Measurements from ENCODE around the gene MRPS23. TPM values are rescaled to one million over a fixed set of nuclear protein-coding genes. Genes with fewer than 3 reads are reported as not detected.

MRPS23 gene
- total and polyA plus RNA-seq, 2 experiments from 2014 or later, result 53.2 to 74.5 TPM

DNA sequence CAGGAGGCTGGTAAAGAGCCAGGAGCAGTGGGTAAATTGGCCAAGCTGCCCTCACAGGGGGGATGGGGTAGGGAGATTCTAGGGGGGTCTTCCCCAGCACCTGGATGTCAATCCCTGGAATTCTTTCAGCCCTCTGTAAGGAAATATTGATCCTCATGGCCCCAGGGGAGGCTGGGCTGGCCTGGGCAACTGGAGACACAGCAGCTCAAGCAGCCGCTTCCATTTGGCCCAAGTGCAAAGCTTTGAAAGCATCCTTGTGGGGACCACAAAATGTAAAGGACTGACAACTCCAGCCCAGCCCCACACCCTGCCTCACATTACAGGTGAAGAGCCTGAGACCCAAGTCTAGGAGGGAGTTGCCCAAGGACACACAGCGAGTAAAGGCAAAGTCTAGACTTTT, 39.4 kb upstream of the MRPS23 start (continued):
- TF ChIP-seq, protein P1, sequence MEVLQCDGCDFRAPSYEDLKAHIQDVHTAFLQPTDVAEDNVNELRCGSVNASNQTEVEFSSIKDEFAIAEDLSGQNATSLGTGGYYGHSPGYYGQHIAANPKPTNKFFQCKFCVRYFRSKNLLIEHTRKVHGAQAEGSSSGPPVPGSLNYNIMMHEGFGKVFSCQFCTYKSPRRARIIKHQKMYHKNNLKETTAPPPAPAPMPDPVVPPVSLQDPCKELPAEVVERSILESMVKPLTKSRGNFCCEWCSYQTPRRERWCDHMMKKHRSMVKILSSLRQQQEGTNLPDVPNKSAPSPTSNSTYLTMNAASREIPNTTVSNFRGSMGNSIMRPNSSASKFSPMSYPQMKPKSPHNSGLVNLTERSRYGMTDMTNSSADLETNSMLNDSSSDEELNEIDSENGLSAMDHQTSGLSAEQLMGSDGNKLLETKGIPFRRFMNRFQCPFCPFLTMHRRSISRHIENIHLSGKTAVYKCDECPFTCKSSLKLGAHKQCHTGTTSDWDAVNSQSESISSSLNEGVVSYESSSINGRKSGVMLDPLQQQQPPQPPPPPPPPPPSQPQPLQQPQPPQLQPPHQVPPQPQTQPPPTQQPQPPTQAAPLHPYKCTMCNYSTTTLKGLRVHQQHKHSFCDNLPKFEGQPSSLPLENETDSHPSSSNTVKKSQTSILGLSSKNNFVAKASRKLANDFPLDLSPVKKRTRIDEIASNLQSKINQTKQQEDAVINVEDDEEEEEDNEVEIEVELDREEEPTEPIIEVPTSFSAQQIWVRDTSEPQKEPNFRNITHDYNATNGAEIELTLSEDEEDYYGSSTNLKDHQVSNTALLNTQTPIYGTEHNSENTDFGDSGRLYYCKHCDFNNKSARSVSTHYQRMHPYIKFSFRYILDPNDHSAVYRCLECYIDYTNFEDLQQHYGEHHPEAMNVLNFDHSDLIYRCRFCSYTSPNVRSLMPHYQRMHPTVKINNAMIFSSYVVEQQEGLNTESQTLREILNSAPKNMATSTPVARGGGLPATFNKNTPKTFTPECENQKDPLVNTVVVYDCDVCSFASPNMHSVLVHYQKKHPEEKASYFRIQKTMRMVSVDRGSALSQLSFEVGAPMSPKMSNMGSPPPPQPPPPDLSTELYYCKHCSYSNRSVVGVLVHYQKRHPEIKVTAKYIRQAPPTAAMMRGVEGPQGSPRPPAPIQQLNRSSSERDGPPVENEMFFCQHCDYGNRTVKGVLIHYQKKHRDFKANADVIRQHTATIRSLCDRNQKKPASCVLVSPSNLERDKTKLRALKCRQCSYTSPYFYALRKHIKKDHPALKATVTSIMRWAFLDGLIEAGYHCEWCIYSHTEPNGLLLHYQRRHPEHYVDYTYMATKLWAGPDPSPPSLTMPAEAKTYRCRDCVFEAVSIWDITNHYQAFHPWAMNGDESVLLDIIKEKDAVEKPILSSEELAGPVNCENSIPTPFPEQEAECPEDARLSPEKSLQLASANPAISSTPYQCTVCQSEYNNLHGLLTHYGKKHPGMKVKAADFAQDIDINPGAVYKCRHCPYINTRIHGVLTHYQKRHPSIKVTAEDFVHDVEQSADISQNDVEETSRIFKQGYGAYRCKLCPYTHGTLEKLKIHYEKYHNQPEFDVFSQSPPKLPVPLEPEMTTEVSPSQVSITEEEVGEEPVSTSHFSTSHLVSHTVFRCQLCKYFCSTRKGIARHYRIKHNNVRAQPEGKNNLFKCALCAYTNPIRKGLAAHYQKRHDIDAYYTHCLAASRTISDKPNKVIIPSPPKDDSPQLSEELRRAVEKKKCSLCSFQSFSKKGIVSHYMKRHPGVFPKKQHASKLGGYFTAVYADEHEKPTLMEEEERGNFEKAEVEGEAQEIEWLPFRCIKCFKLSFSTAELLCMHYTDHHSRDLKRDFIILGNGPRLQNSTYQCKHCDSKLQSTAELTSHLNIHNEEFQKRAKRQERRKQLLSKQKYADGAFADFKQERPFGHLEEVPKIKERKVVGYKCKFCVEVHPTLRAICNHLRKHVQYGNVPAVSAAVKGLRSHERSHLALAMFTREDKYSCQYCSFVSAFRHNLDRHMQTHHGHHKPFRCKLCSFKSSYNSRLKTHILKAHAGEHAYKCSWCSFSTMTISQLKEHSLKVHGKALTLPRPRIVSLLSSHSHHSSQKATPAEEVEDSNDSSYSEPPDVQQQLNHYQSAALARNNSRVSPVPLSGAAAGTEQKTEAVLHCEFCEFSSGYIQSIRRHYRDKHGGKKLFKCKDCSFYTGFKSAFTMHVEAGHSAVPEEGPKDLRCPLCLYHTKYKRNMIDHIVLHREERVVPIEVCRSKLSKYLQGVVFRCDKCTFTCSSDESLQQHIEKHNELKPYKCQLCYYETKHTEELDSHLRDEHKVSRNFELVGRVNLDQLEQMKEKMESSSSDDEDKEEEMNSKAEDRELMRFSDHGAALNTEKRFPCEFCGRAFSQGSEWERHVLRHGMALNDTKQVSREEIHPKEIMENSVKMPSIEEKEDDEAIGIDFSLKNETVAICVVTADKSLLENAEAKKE (CRISPR knock-in tag; IDR thresholded peaks at IDR 0.05), result no peak
- TF ChIP-seq ZNF331 (CRISPR knock-in tag; IDR thresholded peaks at IDR 0.05; ENCODE audit: low read depth) (no peak), CREB1 (CRISPR knock-in tag; IDR thresholded peaks at IDR 0.05; ENCODE audit: low read depth) (no peak), POLR2AphosphoS5 (IDR thresholded peaks at IDR 0.05; ENCODE audit: low read depth) (no peak), NANOG (IDR thresholded peaks at IDR 0.05; ENCODE audit: borderline replicate concordance) (no peak), ZNF114 (CRISPR knock-in tag; IDR thresholded peaks at IDR 0.05) (no peak), EZH2 (IDR thresholded peaks at IDR 0.05; ENCODE audit: low read depth, unreplicated experiment) (no peak), JUNB (IDR thresholded peaks at IDR 0.05; ENCODE audit: unreplicated experiment) (no peak)
- TF ChIP-seq, protein P2, sequence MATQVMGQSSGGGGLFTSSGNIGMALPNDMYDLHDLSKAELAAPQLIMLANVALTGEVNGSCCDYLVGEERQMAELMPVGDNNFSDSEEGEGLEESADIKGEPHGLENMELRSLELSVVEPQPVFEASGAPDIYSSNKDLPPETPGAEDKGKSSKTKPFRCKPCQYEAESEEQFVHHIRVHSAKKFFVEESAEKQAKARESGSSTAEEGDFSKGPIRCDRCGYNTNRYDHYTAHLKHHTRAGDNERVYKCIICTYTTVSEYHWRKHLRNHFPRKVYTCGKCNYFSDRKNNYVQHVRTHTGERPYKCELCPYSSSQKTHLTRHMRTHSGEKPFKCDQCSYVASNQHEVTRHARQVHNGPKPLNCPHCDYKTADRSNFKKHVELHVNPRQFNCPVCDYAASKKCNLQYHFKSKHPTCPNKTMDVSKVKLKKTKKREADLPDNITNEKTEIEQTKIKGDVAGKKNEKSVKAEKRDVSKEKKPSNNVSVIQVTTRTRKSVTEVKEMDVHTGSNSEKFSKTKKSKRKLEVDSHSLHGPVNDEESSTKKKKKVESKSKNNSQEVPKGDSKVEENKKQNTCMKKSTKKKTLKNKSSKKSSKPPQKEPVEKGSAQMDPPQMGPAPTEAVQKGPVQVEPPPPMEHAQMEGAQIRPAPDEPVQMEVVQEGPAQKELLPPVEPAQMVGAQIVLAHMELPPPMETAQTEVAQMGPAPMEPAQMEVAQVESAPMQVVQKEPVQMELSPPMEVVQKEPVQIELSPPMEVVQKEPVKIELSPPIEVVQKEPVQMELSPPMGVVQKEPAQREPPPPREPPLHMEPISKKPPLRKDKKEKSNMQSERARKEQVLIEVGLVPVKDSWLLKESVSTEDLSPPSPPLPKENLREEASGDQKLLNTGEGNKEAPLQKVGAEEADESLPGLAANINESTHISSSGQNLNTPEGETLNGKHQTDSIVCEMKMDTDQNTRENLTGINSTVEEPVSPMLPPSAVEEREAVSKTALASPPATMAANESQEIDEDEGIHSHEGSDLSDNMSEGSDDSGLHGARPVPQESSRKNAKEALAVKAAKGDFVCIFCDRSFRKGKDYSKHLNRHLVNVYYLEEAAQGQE (IDR thresholded peaks at IDR 0.05; ENCODE audit: unreplicated experiment), result no peak
- TF ChIP-seq, protein P3, sequence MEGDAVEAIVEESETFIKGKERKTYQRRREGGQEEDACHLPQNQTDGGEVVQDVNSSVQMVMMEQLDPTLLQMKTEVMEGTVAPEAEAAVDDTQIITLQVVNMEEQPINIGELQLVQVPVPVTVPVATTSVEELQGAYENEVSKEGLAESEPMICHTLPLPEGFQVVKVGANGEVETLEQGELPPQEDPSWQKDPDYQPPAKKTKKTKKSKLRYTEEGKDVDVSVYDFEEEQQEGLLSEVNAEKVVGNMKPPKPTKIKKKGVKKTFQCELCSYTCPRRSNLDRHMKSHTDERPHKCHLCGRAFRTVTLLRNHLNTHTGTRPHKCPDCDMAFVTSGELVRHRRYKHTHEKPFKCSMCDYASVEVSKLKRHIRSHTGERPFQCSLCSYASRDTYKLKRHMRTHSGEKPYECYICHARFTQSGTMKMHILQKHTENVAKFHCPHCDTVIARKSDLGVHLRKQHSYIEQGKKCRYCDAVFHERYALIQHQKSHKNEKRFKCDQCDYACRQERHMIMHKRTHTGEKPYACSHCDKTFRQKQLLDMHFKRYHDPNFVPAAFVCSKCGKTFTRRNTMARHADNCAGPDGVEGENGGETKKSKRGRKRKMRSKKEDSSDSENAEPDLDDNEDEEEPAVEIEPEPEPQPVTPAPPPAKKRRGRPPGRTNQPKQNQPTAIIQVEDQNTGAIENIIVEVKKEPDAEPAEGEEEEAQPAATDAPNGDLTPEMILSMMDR (conservative IDR thresholded peaks at IDR 0.05; ENCODE audit: low read depth in 2 of 2), result no peak
- TF ChIP-seq, protein P4, sequence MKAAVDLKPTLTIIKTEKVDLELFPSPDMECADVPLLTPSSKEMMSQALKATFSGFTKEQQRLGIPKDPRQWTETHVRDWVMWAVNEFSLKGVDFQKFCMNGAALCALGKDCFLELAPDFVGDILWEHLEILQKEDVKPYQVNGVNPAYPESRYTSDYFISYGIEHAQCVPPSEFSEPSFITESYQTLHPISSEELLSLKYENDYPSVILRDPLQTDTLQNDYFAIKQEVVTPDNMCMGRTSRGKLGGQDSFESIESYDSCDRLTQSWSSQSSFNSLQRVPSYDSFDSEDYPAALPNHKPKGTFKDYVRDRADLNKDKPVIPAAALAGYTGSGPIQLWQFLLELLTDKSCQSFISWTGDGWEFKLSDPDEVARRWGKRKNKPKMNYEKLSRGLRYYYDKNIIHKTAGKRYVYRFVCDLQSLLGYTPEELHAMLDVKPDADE (IDR thresholded peaks at IDR 0.05), result no peak
